Ovary (tissue), 9 donors: ENCODE results near the gene G3BP1. TPM values are rescaled to one million over a fixed set of nuclear protein-coding genes. Genes with fewer than 3 reads are reported as not detected.
A peak's percentile ranks its signal among the peaks of the same experiment; 100 is the strongest.

Experiments
- DNase-seq, 5 donors: peaks; one replicate each; pipeline ENCODE4 v3.0.0-alpha.2; 2019 to 2020
- H3K27ac ChIP-seq, 2 donors: fragments of 200-600 bp; one replicate each; pipeline versions ENCODE4 v1.5.1 to v1.8.0; 2019 to 2022
- H3K27me3 ChIP-seq: fragments of 200-600 bp; one replicate; pipeline ENCODE4 v1.8.0; 2022
- H3K36me3 ChIP-seq: fragments of 200-600 bp; sonication (generic); one replicate; pipeline ENCODE4 v1.5.1; 2019
- H3K4me1 ChIP-seq: one replicate; pipeline ENCODE4 v1.8.1; 2013; ENCODE audit warnings: mild to moderate bottlenecking, moderate library complexity; ENCODE audit not compliant: insufficient read depth
- H3K4me3 ChIP-seq: fragments of 200-600 bp; sonication (generic); one replicate; pipeline ENCODE4 v1.5.1; 2017
- H3K9me3 ChIP-seq, 2 donors: fragments of 200-600 bp in 1 of 2; sonication (generic) in 1 of 2; one replicate each; pipeline versions ENCODE4 v1.5.1 to v1.8.1; 2013 to 2019; ENCODE audit warnings: mild to moderate bottlenecking in 1 of 2, moderate library complexity in 1 of 2
- EP300 ChIP-seq: sonication (generic); formaldehyde crosslinking; IDR thresholded peaks from one replicate; pipeline ENCODE4 v1.6.1; 2017; ENCODE audit warnings: antibody characterized with exemption
- POLR2A ChIP-seq: fragments of 450-650 bp; IDR thresholded peaks from one replicate; pipeline ENCODE4 v1.6.1; 2017; ENCODE audit warnings: antibody characterized with exemption, mild to moderate bottlenecking, moderate library complexity
- whole genome bisulfite sequencing, 3 donors: extraction: QIAGEN DNeasy Blood & Tissue Kit in 1 of 3; methylation state at CpG; one replicate each; pipeline versions ENCODE4 v1.1.5 to v1.1.7; 2013 to 2017; 5-methylcytosine and 5-hydroxymethylcytosine counted together
- intact Hi-C, 4 donors: fragments of 100-400 bp; cut with DNase I; formaldehyde crosslinking; loops; one replicate each; pipeline versions ENCODE4 v1.11.0 to v1.15.1; 2022 to 2023
- polyA plus RNA-seq, 2 donors: library from polyadenylated mRNA; stranded (reverse); fragments of 200-250 nt in 1 of 2; fragments of 350-450 nt in 1 of 2; fragmentation: Illumina TruSeq in 1 of 2; extraction: RNeasy Lipid Tissue Mini Kit (QIAGEN cat#74804) in 1 of 2; gene quantifications; one replicate each; pipeline ENCODE4 v1.2.3, GENCODE V29; 2013 to 2014
- total RNA-seq, 7 donors: library from RNA; depleted of rRNA in 2 of 7; stranded (reverse); fragments of >200 nt in 2 of 7; fragmentation: NEBNext Ultra II Directional in 3 of 7; extraction: Animal tissue kit (Norgen Biotek cat#: 25700) in 3 of 7; gene quantifications; one replicate each; pipeline versions ENCODE4 v1.1.0 to v1.2.4, GENCODE V29; 2016 to 2023
- TF ChIP-seq, protein P1 (sequence below), 3 donors: fragments of 450-650 bp in 2 of 3; fragments of 200-600 bp in 1 of 3; IDR thresholded peaks; one replicate each; pipeline versions ENCODE4 v1.5.1 to v1.8.0; 2016 to 2022; ENCODE audit warnings: antibody characterized with exemption in 3 of 3, mild to moderate bottlenecking in 1 of 3
- donor health status: DM: no; HTN: no; CAD: no; lungs with moderate emphysema.
- donor health status: DM: no; HTN: no; CAD: no.
- donor health status: Bipolar disorder and iron deficiency.
- donor health status: DM: yes; HTN: yes; CAD: no.
- donor health status: DM: no; HTN: no; CAD: no.
- donor health status: DM: yes; HTN: yes; CAD: no.

The G3BP1 gene
- total and polyA plus RNA-seq, 9 donors: 31.0 to 224 (median 153) TPM

DNA sequence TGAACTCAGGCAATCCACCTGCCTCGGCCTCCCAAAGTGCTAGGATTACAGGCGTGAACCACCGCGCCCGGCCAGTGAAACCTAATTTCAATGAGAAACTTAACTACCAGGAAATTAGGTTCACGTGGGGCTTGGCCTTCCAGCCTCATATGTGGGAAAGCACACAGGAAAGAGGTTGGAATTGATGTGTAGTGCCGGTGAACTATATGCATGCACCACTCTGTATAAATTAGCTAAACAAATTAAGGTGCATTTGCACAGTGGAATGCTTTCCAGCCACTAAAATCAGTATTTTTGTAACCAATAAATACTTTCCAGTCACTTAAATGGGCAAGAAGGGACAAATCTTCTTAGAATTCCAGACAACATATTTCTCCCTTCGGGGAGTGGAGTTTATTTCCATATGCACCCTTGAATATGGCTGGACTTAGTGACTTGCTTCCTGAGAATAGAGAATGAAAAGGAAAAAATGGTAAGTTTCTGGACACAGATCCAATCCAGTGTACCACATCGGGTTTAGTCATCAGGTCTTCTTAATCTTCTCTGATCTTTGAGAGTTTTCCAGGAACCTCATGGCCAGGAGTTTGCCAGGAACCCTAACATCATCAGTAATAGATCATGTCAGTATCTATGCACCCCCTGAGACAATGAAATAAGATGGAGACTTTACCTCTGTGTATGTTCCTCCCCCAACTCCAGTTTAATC lies 38.2 kb upstream of the G3BP1 start:
- no peak overlapping the region for H3K4me3 ChIP-seq
- WGBS, 3 donors: 94 to 97% (median 96%) methylated on average over 9 of the region's 9 CpGs
- H3K9me3 ChIP-seq: no peaks in the 10 kb centered on the region
- H3K36me3 ChIP-seq: no peaks in the 10 kb centered on the region
- H3K4me1 ChIP-seq: peaks cover 4% of the 10 kb centered on the region
- H3K27ac ChIP-seq: no peak overlapping the region
- intact Hi-C loops: no loop called here
- H3K27me3 ChIP-seq: no peaks in the 10 kb centered on the region
- TF ChIP-seq POLR2A (no peak), EP300 (no peak)
- TF ChIP-seq, protein P1, sequence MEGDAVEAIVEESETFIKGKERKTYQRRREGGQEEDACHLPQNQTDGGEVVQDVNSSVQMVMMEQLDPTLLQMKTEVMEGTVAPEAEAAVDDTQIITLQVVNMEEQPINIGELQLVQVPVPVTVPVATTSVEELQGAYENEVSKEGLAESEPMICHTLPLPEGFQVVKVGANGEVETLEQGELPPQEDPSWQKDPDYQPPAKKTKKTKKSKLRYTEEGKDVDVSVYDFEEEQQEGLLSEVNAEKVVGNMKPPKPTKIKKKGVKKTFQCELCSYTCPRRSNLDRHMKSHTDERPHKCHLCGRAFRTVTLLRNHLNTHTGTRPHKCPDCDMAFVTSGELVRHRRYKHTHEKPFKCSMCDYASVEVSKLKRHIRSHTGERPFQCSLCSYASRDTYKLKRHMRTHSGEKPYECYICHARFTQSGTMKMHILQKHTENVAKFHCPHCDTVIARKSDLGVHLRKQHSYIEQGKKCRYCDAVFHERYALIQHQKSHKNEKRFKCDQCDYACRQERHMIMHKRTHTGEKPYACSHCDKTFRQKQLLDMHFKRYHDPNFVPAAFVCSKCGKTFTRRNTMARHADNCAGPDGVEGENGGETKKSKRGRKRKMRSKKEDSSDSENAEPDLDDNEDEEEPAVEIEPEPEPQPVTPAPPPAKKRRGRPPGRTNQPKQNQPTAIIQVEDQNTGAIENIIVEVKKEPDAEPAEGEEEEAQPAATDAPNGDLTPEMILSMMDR (IDR thresholded peaks at IDR 0.05): no peak
- no peak for DNase-seq

DNA sequence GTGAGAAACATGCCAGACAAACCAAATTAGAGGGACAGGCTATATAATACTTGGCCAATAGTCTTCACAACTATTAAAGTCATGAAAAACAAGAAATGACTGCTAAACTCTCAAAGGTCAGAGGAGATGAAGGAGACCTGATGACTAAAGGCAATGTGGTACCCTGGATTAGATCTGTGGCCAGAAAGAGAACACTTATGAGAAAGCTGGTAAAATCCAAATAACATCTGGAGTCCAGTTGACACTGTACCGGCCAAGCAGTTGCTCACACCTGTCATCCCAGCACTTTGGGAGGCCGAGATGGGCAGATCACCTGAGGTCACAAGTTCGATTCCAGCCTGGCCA lies 37.7 kb upstream of the G3BP1 start:
- no peak for DNase-seq
- Histone ChIP-seq H3K27me3 (no peaks in the 10 kb centered on the region), H3K4me1 (peaks cover 4% of the 10 kb centered on the region), H3K9me3 (no peaks in the 10 kb centered on the region), H3K36me3 (no peaks in the 10 kb centered on the region), H3K27ac (no peak overlapping the region), H3K4me3 (no peak overlapping the region)
- intact Hi-C loops: no loop called here
- TF ChIP-seq, protein P1 (IDR thresholded peaks at IDR 0.05): no peak
- TF ChIP-seq POLR2A (no peak), EP300 (no peak)
- 94 to 97% (median 96%) methylated on average over 3 of the region's 3 CpGs for WGBS, 3 donors

DNA sequence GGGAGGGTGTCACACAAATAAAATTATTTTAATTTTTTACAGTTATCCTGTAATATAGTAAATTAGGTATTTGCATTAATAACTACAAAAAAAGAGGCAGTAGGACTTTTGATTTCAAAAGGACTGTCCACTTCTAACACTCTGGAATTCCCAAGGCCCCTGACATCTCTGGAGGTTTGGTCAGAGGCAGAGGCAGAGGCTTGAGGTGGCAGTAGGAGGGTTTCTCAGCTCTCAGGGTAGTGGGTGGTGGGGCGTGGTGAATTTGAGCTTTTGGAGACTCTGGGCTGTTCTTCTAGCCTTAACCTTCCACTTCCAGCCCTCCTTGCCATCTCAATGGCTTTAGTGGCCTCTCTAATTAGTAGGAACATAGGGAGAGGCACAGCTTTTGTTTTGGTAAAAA lies 36.1 kb upstream of the G3BP1 start:
- Histone ChIP-seq H3K36me3 (no peaks in the 10 kb centered on the region), H3K4me3 (no peak overlapping the region), H3K27me3 (no peaks in the 10 kb centered on the region), H3K27ac (no peak overlapping the region), H3K4me1 (peaks cover 12% of the 10 kb centered on the region), H3K9me3 (no peaks in the 10 kb centered on the region)
- no peak for DNase-seq
- WGBS, 3 donors: 92 to 100% (median 95%) methylated on average over 1 of the region's 1 CpG
- intact Hi-C loops: no loop called here
- TF ChIP-seq POLR2A: no peak
- TF ChIP-seq, protein P1 (IDR thresholded peaks at IDR 0.05): no peak
- no peak for TF ChIP-seq EP300

DNA sequence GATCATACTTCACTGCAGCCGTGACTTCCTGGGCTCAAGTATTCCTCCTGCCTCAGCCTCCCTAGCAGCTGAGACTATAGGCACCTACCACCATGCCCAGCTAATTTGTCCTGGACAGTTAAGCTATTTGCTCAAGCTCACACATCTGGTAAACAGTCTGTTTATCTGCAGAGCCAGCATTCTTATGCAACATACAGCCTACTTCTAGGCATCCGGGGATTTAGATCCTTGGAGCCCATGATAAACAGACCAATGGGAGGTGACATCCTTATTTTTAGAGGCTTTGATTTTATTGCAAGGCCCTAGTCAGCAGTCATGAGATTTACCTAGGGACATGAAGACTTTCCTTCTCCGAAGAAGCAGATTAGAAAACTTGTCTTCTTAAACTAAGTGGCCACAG lies 34.3 kb upstream of the G3BP1 start:
- Histone ChIP-seq H3K36me3 (no peaks in the 10 kb centered on the region), H3K9me3 (no peaks in the 10 kb centered on the region), H3K4me1 (peaks cover 14% of the 10 kb centered on the region), H3K4me3 (no peak overlapping the region), H3K27ac (peak overlapping the region in 1 of 2 donors; percentile 5), H3K27me3 (no peaks in the 10 kb centered on the region)
- no peak for TF ChIP-seq EP300
- no peak for TF ChIP-seq POLR2A
- TF ChIP-seq, protein P1 (IDR thresholded peaks at IDR 0.05): no peak
- intact Hi-C loops: no loop called here
- DNase-seq: no peak
- 69 to 84% (median 75%) methylated on average over 3 of the region's 3 CpGs for WGBS, 3 donors
